Progenitor cell of endocrine pancreas (in vitro differentiated cells): ENCODE measurements around the gene SWT1. TPM values are rescaled to one million over a fixed set of nuclear protein-coding genes. Genes with fewer than 3 reads are reported as not detected.
"Not testable (repeated sequence)": the region's sequence is repeated elsewhere in the genome, so short reads cannot be mapped to it uniquely, and the experiment has no call there.

Source experiments
- DNase-seq: peaks from one replicate; pipeline ENCODE4 v3.0.0; 2021; ENCODE audit warnings: low spot score; ENCODE audit not compliant: unreplicated experiment
- H3K27ac Mint-ChIP-seq: 2 replicates; pipeline ENCODE4 v1.8.0; 2021; ENCODE audit warnings: mild to moderate bottlenecking, moderate library complexity, mixed read lengths
- H3K27me3 Mint-ChIP-seq: 2 replicates; pipeline ENCODE4 v1.8.0; 2021; ENCODE audit warnings: mixed read lengths
- H3K36me3 Mint-ChIP-seq: 2 replicates; pipeline ENCODE4 v1.8.0; 2022; ENCODE audit warnings: mixed read lengths; ENCODE audit not compliant: insufficient read depth
- H3K4me1 Mint-ChIP-seq: 2 replicates; pipeline ENCODE4 v1.8.0; 2021; ENCODE audit warnings: low read depth, mixed read lengths
- H3K4me3 Mint-ChIP-seq: 2 replicates; pipeline ENCODE4 v1.8.0; 2021; ENCODE audit warnings: low read depth, mild to moderate bottlenecking, moderate library complexity, mixed read lengths
- H3K9me3 Mint-ChIP-seq: 2 replicates; pipeline ENCODE4 v1.8.0; 2021; ENCODE audit warnings: low read depth, mixed read lengths
- CTCF ChIP-seq: fragments of 200-600 bp; sonication (generic); IDR thresholded peaks from one replicate; pipeline ENCODE4 v1.5.0; 2021; ENCODE audit warnings: antibody characterized with exemption, mild to moderate bottlenecking; ENCODE audit not compliant: unreplicated experiment
- total RNA-seq: library from RNA; stranded (reverse); gene quantifications from 2 replicates; pipeline ENCODE4 v1.2.1, GENCODE V29; 2021

SWT1 gene
- total RNA-seq, 1 donor from 2014 or later: 12.6 TPM

GRCh38 chr1:185319139-185319475 is 162.1 kb downstream of the SWT1 start:
- Mint-ChIP-seq H3K27me3 (no peaks in the 10 kb centered on the region), H3K27ac (peak overlapping the region; percentile 51), H3K4me1 (peaks cover 19% of the 10 kb centered on the region), H3K36me3 (peaks cover 9% of the 10 kb centered on the region), H3K4me3 (no peak overlapping the region), H3K9me3 (peaks cover 6% of the 10 kb centered on the region)
- TF ChIP-seq CTCF: no peak
- DNase-seq: no peak

GRCh38 chr1:185321104-185321503 is 164.1 kb downstream of the SWT1 start:
- H3K27ac Mint-ChIP-seq, H3K27me3 Mint-ChIP-seq, DNase-seq, H3K4me3 Mint-ChIP-seq, H3K9me3 Mint-ChIP-seq, H3K36me3 Mint-ChIP-seq: not testable (repeated sequence)
- H3K4me1 Mint-ChIP-seq: peaks cover 12% of the 10 kb centered on the region

GRCh38 chr1:185321653-185322221 is 164.8 kb downstream of the SWT1 start:
- H3K4me3 Mint-ChIP-seq, H3K27ac Mint-ChIP-seq, H3K27me3 Mint-ChIP-seq, H3K36me3 Mint-ChIP-seq, H3K9me3 Mint-ChIP-seq, DNase-seq: not testable (repeated sequence)
- H3K4me1 Mint-ChIP-seq: peaks cover 12% of the 10 kb centered on the region

GRCh38 chr1:185322636-185323035 is 165.7 kb downstream of the SWT1 start:
- no peak overlapping the region for H3K4me3 Mint-ChIP-seq
- no peak for TF ChIP-seq CTCF
- H3K36me3 Mint-ChIP-seq: peaks cover 9% of the 10 kb centered on the region
- peaks cover 14% of the 10 kb centered on the region for H3K9me3 Mint-ChIP-seq
- H3K27me3 Mint-ChIP-seq: no peaks in the 10 kb centered on the region
- H3K27ac Mint-ChIP-seq: no peak overlapping the region
- peaks cover 10% of the 10 kb centered on the region for H3K4me1 Mint-ChIP-seq
- no peak for DNase-seq

GRCh38 chr1:185324118-185324517 is 167.2 kb downstream of the SWT1 start:
- Mint-ChIP-seq H3K4me1 (no peaks in the 10 kb centered on the region), H3K27me3 (no peaks in the 10 kb centered on the region), H3K4me3 (no peak overlapping the region), H3K9me3 (peaks cover 19% of the 10 kb centered on the region), H3K36me3 (peaks cover 12% of the 10 kb centered on the region), H3K27ac (no peak overlapping the region)
- TF ChIP-seq CTCF: no peak
- no peak for DNase-seq

- Mint-ChIP-seq H3K27ac (no peak overlapping the region), H3K4me3 (no peak overlapping the region), H3K36me3 (peaks cover 12% of the 10 kb centered on the region), H3K9me3 (peaks cover 19% of the 10 kb centered on the region), H3K4me1 (no peaks in the 10 kb centered on the region), H3K27me3 (no peaks in the 10 kb centered on the region)
- TF ChIP-seq CTCF: no peak
- no peak for DNase-seq
Measured at GRCh38 chr1:185325413-185325812, 168.4 kb downstream of the SWT1 start.
